Endodermal cell (in vitro differentiated cells): ENCODE results near the gene SUCLG2. TPM values are rescaled to one million over a fixed set of nuclear protein-coding genes. Genes with fewer than 3 reads are reported as not detected.

Source experiments
- DNase-seq: peaks from one replicate; pipeline ENCODE4 v3.0.0-alpha.2; 2017
- H3K27ac ChIP-seq: 2 replicates; pipeline ENCODE4 v1.5.1; 2013; ENCODE audit warnings: mild to moderate bottlenecking, low read depth, low read length, moderate library complexity
- H3K27me3 ChIP-seq: 2 replicates; pipeline ENCODE4 v1.6.1; 2013; ENCODE audit warnings: mild to moderate bottlenecking, low read length, moderate library complexity; ENCODE audit not compliant: insufficient read depth, control insufficient read depth, poor library complexity, severe bottlenecking
- H3K36me3 ChIP-seq: 2 replicates; pipeline ENCODE4 v1.7.0; 2013; ENCODE audit warnings: mild to moderate bottlenecking, low read length, moderate library complexity; ENCODE audit not compliant: control insufficient read depth, insufficient read depth
- H3K4me1 ChIP-seq: one replicate; pipeline ENCODE4 v1.7.0; 2013; ENCODE audit warnings: low read length; ENCODE audit not compliant: control insufficient read depth, insufficient read depth
- H3K4me3 ChIP-seq: 2 replicates; pipeline ENCODE4 v1.5.1; 2013; ENCODE audit warnings: mild to moderate bottlenecking, low read length, moderate library complexity
- H3K9ac ChIP-seq: 2 replicates; pipeline ENCODE4 v1.6.1; 2013; ENCODE audit warnings: mild to moderate bottlenecking, low read length, moderate library complexity; ENCODE audit not compliant: poor library complexity, severe bottlenecking; ENCODE audit errors: extremely low read depth
- H3K9me3 ChIP-seq: 2 replicates; pipeline ENCODE4 v1.6.1; 2013; ENCODE audit warnings: mild to moderate bottlenecking, low read length, moderate library complexity; ENCODE audit not compliant: control insufficient read depth
- H3K27ac Mint-ChIP-seq: 2 replicates; pipeline ENCODE4 v1.8.0; 2020; ENCODE audit warnings: mixed read lengths
- H3K27me3 Mint-ChIP-seq: 2 replicates; pipeline ENCODE4 v1.8.0; 2021; ENCODE audit warnings: mild to moderate bottlenecking, mixed read lengths; ENCODE audit not compliant: insufficient read depth
- H3K36me3 Mint-ChIP-seq: 2 replicates; pipeline ENCODE4 v1.8.0; 2020; ENCODE audit warnings: low read depth, mixed read lengths
- H3K4me1 Mint-ChIP-seq: 2 replicates; pipeline ENCODE4 v1.8.0; 2020; ENCODE audit warnings: mixed read lengths
- H3K4me3 Mint-ChIP-seq: 2 replicates; pipeline ENCODE4 v1.8.0; 2020; ENCODE audit warnings: mild to moderate bottlenecking, moderate library complexity, mixed read lengths
- H3K9me3 Mint-ChIP-seq: 2 replicates; pipeline ENCODE4 v1.8.0; 2020; ENCODE audit warnings: mild to moderate bottlenecking, mixed read lengths
- CTCF ChIP-seq: fragments of 200-600 bp; sonication (generic); conservative IDR thresholded peaks from 2 replicates; pipeline ENCODE4 v1.5.0; 2021; ENCODE audit warnings: antibody characterized with exemption, mild to moderate bottlenecking
- WGBS, 2 experiments: methylation state at CpG; one replicate each; pipeline versions ENCODE4 v1.1.5 to v1.1.7; 2013; ENCODE audit warnings: missing lambda C conversion rate in 2 of 2, mixed read lengths in 1 of 2; ENCODE audit not compliant: insufficient coverage in 1 of 2, insufficient read length in 1 of 2; 5-methylcytosine and 5-hydroxymethylcytosine counted together
- total RNA-seq, 2 donors: library from RNA; stranded (reverse); fragmentation: NEBNext Ultra II Directional in 1 of 2; extraction: Animal tissue kit (Norgen Biotek cat#: 25700) in 1 of 2; gene quantifications; 2 replicates in 1 of 2; 3 replicates in 1 of 2; pipeline ENCODE4 v1.2.1, GENCODE V29; 2021

SUCLG2 gene
- total RNA-seq, 2 donors from 2014 or later, result 42.4 to 57.3 TPM

DNA sequence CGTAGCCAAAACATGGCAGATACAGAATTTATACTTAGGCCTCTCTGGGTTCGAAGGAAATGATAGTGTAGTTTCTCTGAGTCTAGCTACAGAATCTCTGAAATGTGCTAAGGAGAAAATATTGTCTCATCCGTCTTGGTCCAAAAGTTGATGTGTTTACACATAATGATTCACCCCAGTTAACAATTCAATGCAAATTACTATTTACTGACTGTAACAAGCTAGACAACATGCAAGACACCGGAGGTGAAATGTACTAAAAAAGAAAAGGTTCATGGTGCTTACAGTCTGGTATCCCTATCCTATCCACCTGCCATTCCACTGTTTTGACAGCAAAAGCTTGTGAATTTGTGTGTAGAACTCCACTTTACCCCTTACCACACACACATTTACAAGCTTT, 146.8 kb downstream of the SUCLG2 start:
- H3K4me3 Mint-ChIP-seq, result no peak overlapping the region
- Histone ChIP-seq H3K9ac (no peak overlapping the region), H3K4me3 (no peak overlapping the region), H3K36me3 (no peaks in the 10 kb centered on the region), H3K9me3 (no peaks in the 10 kb centered on the region), H3K4me1 (no peaks in the 10 kb centered on the region), H3K27ac (no peak overlapping the region), H3K27me3 (no peaks in the 10 kb centered on the region)
- H3K4me1 Mint-ChIP-seq, result peaks cover 2% of the 10 kb centered on the region
- H3K36me3 Mint-ChIP-seq, result peaks cover 5% of the 10 kb centered on the region
- WGBS, 2 experiments, result 89 to 94% methylated on average over 4 of the region's 4 CpGs
- no peak for TF ChIP-seq CTCF
- no peaks in the 10 kb centered on the region for H3K9me3 Mint-ChIP-seq
- DNase-seq, result no peak
- H3K27me3 Mint-ChIP-seq, result no peaks in the 10 kb centered on the region
- H3K27ac Mint-ChIP-seq, result no peak overlapping the region

- Mint-ChIP-seq H3K4me1 (peaks cover 11% of the 10 kb centered on the region), H3K4me3 (no peak overlapping the region), H3K27me3 (no peaks in the 10 kb centered on the region), H3K9me3 (no peaks in the 10 kb centered on the region), H3K36me3 (peaks cover 8% of the 10 kb centered on the region), H3K27ac (no peak overlapping the region)
- Histone ChIP-seq H3K36me3 (no peaks in the 10 kb centered on the region), H3K27me3 (no peaks in the 10 kb centered on the region), H3K4me3 (no peak overlapping the region), H3K9ac (no peak overlapping the region), H3K9me3 (no peaks in the 10 kb centered on the region), H3K27ac (no peak overlapping the region), H3K4me1 (peaks cover 10% of the 10 kb centered on the region)
- no peak for TF ChIP-seq CTCF
- WGBS, 2 experiments, result 78 to 99% methylated on average over 1 to 2 of the region's 2 CpGs
- no peak for DNase-seq
These were observed 153.7 kb downstream of the SUCLG2 start for GRCh38 chr3:67500709-67501108.

DNA sequence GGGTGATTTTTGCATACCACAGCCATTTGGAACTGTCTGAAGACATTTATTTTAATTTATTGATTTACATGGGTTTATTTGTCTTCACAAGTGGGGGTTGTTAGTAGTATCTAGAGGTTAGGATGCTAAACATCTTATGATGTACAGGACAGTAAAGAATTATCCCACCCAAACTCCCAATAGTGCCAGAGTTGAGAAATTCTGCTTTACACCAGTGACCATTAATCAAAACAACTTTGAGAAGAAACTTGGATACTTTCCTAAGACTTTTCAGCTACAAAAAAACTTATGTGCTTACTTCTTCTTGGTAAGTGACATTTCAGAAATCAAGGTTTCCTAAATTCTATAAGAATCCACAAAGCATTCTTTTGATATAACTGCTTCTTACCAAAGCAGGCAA, 156.7 kb downstream of the SUCLG2 start:
- no peak overlapping the region for H3K27ac Mint-ChIP-seq
- no peak for TF ChIP-seq CTCF
- peaks cover 20% of the 10 kb centered on the region for H3K36me3 Mint-ChIP-seq
- Histone ChIP-seq H3K36me3 (no peaks in the 10 kb centered on the region), H3K4me3 (no peak overlapping the region), H3K9me3 (no peaks in the 10 kb centered on the region), H3K4me1 (peaks cover 10% of the 10 kb centered on the region), H3K27ac (no peak overlapping the region), H3K27me3 (no peaks in the 10 kb centered on the region), H3K9ac (no peak overlapping the region)
- H3K27me3 Mint-ChIP-seq, result no peaks in the 10 kb centered on the region
- H3K4me1 Mint-ChIP-seq, result peaks cover 17% of the 10 kb centered on the region
- H3K9me3 Mint-ChIP-seq, result no peaks in the 10 kb centered on the region
- no peak overlapping the region for H3K4me3 Mint-ChIP-seq
- DNase-seq, result no peak
